HG03095 (cell line): ENCODE data around the gene ITGB1.

Experiments
- ATAC-seq: cut with Tn5 transposase; IDR thresholded peaks from one replicate; pipeline ENCODE4 v1.9.1; 2021; ENCODE audit warnings: moderate library complexity; ENCODE audit not compliant: unreplicated experiment

ITGB1 gene

GRCh38 chr10:32893434-32893833 lies 64.6 kb downstream of the ITGB1 start:
- ATAC-seq: no peak

DNA sequence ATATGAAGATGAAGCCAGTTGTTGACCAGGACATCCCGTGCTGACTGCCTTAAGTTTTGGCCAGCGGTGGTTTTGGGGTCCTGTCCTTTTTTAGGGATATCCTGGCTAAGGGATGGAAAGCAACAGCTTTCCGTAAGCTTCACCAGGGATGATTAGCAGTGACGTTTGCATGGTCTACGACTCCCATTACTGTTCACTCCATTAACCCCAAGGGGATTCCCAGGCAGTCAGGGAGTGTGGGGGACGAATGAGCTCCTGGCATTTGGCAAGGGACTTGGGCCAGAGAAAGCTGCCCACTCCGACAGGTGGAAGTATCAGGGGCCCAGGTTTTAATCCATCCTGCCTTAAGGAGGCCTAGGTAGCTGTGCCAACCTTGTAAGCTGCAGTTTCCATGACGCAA lies 66.8 kb downstream of the ITGB1 start:
- ATAC-seq: no peak

GRCh38 chr10:32890444-32890843 lies 67.6 kb downstream of the ITGB1 start:
- ATAC-seq: no peak

DNA sequence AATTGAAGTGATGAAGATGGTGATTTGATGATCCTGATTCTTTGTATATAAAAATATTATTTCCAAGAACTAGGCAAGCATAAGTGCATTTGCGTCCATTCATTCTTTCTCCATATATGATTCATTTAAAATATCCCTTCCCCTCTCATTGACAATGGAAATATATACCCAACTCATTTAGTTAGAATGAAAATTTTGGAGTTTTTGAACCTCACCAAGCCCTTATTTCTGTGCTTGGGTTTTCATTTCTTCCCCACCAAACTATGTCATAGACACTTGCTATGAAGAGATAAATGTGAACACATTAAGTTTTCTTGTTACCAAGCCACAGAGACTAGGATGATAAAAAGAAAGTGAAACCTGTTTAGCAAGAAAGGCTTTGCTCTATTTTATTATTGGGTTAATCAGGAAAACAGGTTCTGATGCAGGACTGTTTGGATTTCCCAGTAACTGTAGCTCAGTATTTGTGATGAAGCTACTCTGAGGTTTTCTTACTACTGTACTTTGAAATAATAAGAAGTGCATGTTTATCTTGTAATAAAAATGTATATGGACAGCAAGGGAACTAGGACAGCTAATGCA lies 68.3 kb downstream of the ITGB1 start:
- ATAC-seq: no peak

- ATAC-seq: no peak
Measured at GRCh38 chr10:32888161-32888927, 69.7 kb downstream of the ITGB1 start.

GRCh38 chr10:32887481-32887880 lies 70.5 kb downstream of the ITGB1 start:
- ATAC-seq: no peak

DNA sequence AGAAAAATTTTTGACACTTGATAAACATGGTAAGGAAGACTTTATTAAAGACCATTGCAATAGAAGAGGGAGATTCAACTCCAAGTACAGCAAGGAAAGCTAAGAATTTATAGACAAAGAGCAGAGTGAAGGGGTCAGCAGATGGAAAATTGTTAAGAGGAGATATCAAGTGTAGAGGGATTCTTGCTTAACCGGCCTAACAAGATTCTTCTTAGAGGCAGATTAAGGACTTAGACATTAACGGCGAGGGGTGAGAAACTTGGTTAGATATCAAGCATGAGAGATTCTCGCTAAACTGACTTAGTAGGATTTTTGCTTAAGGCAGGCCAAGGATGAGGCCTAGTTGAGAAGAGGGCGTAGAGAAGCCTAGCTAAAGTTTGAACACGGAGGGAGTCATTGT lies 76.0 kb downstream of the ITGB1 start:
- ATAC-seq: no peak

DNA sequence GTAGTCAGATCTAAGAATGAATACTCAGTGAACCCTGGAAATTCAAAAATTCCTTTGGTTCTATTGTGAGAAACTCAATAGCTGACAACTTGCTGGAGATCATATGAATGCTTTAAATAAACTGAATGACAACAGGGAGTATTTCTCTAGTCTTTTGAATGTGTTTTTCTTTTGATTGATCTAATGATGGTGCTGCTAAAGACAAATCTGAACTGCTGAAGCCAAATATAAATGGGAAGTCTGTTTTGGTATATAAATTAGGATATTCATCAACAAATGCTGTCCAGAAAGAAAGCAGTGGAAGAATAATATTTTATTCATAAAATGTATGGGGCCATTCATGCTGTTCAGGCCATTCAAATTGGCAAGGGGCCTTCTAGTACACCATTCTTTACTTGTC lies 79.4 kb downstream of the ITGB1 start:
- ATAC-seq: no peak

DNA sequence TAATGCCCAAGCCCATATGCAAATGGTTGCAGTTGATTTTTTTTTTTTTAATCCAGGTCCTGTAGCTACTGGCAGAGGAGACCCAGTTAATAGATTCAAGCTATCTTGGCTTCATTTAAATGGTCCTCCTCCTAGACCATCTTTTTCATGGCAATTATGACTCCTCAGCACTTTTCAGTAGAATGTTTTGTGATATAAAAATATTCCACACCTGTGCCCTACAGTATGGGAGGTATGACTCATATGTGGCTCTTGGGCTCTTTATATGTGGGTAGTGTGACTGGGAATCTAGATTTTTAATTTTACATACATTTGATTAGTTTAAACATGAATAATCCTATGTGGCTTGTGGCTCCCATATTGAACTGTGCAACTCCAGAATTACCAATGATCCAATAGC lies 80.1 kb downstream of the ITGB1 start:
- ATAC-seq: no peak

GRCh38 chr10:32865170-32865569 lies 92.9 kb downstream of the ITGB1 start:
- no peak for ATAC-seq

- ATAC-seq: no peak
Measured at GRCh38 chr10:32854435-32854834, 103.6 kb downstream of the ITGB1 start.

GRCh38 chr10:32851301-32851700 lies 106.7 kb downstream of the ITGB1 start:
- ATAC-seq: no peak
